Activated gamma-delta T cell treated with Interleukin-2 at 50 U/mL for 16 hours (primary cell): Measurements from ENCODE around the gene PTPRD.

ENCODE experiments used
- DNase-seq: peaks from one replicate; pipeline ENCODE4 v3.0.0-alpha.2; 2020

The PTPRD gene

GRCh38 chr9:9847750-9848149, 765.1 kb downstream of the PTPRD start:
- DNase-seq: no peak

- no peak for DNase-seq
Observed at GRCh38 chr9:9846557-9846956, 766.2 kb downstream of the PTPRD start.

GRCh38 chr9:9820436-9820835, 792.4 kb downstream of the PTPRD start:
- DNase-seq: no peak

GRCh38 chr9:9819886-9820285, 792.9 kb downstream of the PTPRD start:
- DNase-seq: no peak

- DNase-seq: no peak
Observed at GRCh38 chr9:9817176-9817575, 795.6 kb downstream of the PTPRD start.

GRCh38 chr9:9804109-9804508, 808.7 kb downstream of the PTPRD start:
- no peak for DNase-seq

- DNase-seq: no peak
Observed at GRCh38 chr9:9799287-9799686, 813.5 kb downstream of the PTPRD start.

- no peak for DNase-seq
Observed at GRCh38 chr9:9792144-9792857, 820.5 kb downstream of the PTPRD start.

GRCh38 chr9:9791611-9792010, 821.2 kb downstream of the PTPRD start:
- DNase-seq: no peak

- no peak for DNase-seq
Observed at GRCh38 chr9:9790216-9790872, 822.5 kb downstream of the PTPRD start.

GRCh38 chr9:9783711-9784110, 829.1 kb downstream of the PTPRD start:
- no peak for DNase-seq

GRCh38 chr9:9783211-9783610, 829.6 kb downstream of the PTPRD start:
- DNase-seq: no peak

- DNase-seq: no peak
Observed at GRCh38 chr9:9778293-9778692, 834.5 kb downstream of the PTPRD start.

GRCh38 chr9:9774471-9774870, 838.3 kb downstream of the PTPRD start:
- DNase-seq: no peak

GRCh38 chr9:9771314-9771713, 841.5 kb downstream of the PTPRD start:
- no peak for DNase-seq

- no peak for DNase-seq
Observed at GRCh38 chr9:9764821-9765220, 848.0 kb downstream of the PTPRD start.

GRCh38 chr9:9754186-9754585, 858.6 kb downstream of the PTPRD start:
- DNase-seq: no peak

- DNase-seq: no peak
Observed at GRCh38 chr9:9753266-9753665, 859.5 kb downstream of the PTPRD start.

GRCh38 chr9:9752722-9753121, 860.1 kb downstream of the PTPRD start:
- no peak for DNase-seq

- DNase-seq: no peak
Observed at GRCh38 chr9:9751996-9752395, 860.8 kb downstream of the PTPRD start.

- DNase-seq: no peak
Observed at GRCh38 chr9:9750719-9751118, 862.1 kb downstream of the PTPRD start.

- DNase-seq: no peak
Observed at GRCh38 chr9:9749591-9749990, 863.2 kb downstream of the PTPRD start.

- DNase-seq: no peak
Observed at GRCh38 chr9:9747787-9748186, 865.0 kb downstream of the PTPRD start.

- no peak for DNase-seq
Observed at GRCh38 chr9:9746826-9747225, 866.0 kb downstream of the PTPRD start.

- no peak for DNase-seq
Observed at GRCh38 chr9:9743822-9744221, 869.0 kb downstream of the PTPRD start.
